Keratinocyte (primary cell): Measurements from ENCODE around the gene TOR1B. TPM values are rescaled to one million over a fixed set of nuclear protein-coding genes. Genes with fewer than 3 reads are reported as not detected.

ENCODE experiments used
- DNase-seq: peaks from one replicate; pipeline ENCODE4 v3.0.0-alpha.2; 2011; ENCODE audit warnings: low read depth, missing footprints, low spot score
- FAIRE-seq: peaks from 2 replicates; lab custom pipeline; 2011; peaks lifted over from hg19 to GRCh38; lab: Jason Lieb, UNC
- H2AFZ ChIP-seq: 2 replicates; pipeline ENCODE4 v1.6.0; 2012; ENCODE audit warnings: low read length, control low read depth, inconsistent platforms; ENCODE audit not compliant: control insufficient read depth
- H3K27ac ChIP-seq: 2 replicates; pipeline ENCODE4 v1.5.1; 2011; ENCODE audit warnings: low read length; ENCODE audit not compliant: control insufficient read depth, insufficient read depth
- H3K27me3 ChIP-seq: 3 replicates; pipeline ENCODE4 v1.6.0; 2011; ENCODE audit warnings: low read length; ENCODE audit not compliant: control insufficient read depth, insufficient read depth; ENCODE audit errors: extremely low read depth
- H3K36me3 ChIP-seq, 2 experiments: 2 replicates in 1 of 2; 3 replicates in 1 of 2; pipeline ENCODE4 v1.5.1; 2011; ENCODE audit warnings: low read length in 2 of 2, mild to moderate bottlenecking in 1 of 2; ENCODE audit not compliant: control insufficient read depth in 2 of 2, insufficient read depth in 2 of 2; ENCODE audit errors: extremely low read depth in 1 of 2
- H3K4me1 ChIP-seq: 3 replicates; pipeline ENCODE4 v1.5.1; 2011; ENCODE audit warnings: low read length; ENCODE audit not compliant: control insufficient read depth, insufficient read depth; ENCODE audit errors: extremely low read depth
- H3K4me2 ChIP-seq: 3 replicates; pipeline ENCODE4 v1.6.0; 2011; ENCODE audit warnings: low read depth, low read length; ENCODE audit not compliant: control insufficient read depth, insufficient read depth; ENCODE audit errors: extremely low read depth
- H3K4me3 ChIP-seq, 3 experiments: fragments of 200-600 bp in 1 of 3; sonication (generic) in 1 of 3; 2 replicates in 2 of 3; 3 replicates in 1 of 3; pipeline ENCODE4 v1.5.1; 2011 to 2016; ENCODE audit warnings: low read length in 3 of 3, mild to moderate bottlenecking in 3 of 3, control low read depth in 2 of 3, inconsistent platforms in 1 of 3, low read depth in 1 of 3, mixed read lengths in 1 of 3, mixed run types in 1 of 3, moderate library complexity in 1 of 3; ENCODE audit not compliant: control insufficient read depth in 2 of 3, insufficient read depth in 2 of 3; ENCODE audit errors: extremely low read depth in 1 of 3
- H3K79me2 ChIP-seq: 2 replicates; pipeline ENCODE4 v1.6.0; 2012; ENCODE audit warnings: low read length; ENCODE audit not compliant: control insufficient read depth, insufficient read depth
- H3K9ac ChIP-seq: 3 replicates; pipeline ENCODE4 v1.6.0; 2011; ENCODE audit warnings: low read length; ENCODE audit not compliant: control insufficient read depth, insufficient read depth; ENCODE audit errors: extremely low read depth
- H3K9me1 ChIP-seq: 3 replicates; pipeline ENCODE4 v1.6.0; 2011; ENCODE audit warnings: low read length; ENCODE audit not compliant: control insufficient read depth, insufficient read depth; ENCODE audit errors: extremely low read depth
- H3K9me3 ChIP-seq: 2 replicates; pipeline ENCODE4 v1.5.1; 2012; ENCODE audit warnings: low read depth, low read length; ENCODE audit not compliant: control insufficient read depth
- H4K20me1 ChIP-seq: 3 replicates; pipeline ENCODE4 v1.6.0; 2011; ENCODE audit warnings: low read length; ENCODE audit not compliant: control insufficient read depth, insufficient read depth; ENCODE audit errors: extremely low read depth
- EZH2 ChIP-seq: IDR thresholded peaks from one replicate; pipeline ENCODE4 v1.6.1; 2012; ENCODE audit warnings: inconsistent platforms, mild to moderate bottlenecking, low read length, moderate library complexity
- dilution Hi-C: fragments of 300-500 bp; cut with MboI; formaldehyde crosslinking; loops from one replicate; pipeline ENCODE4 v1.7.0; 2020; ENCODE audit warnings: low sequenced_read_pairs; ENCODE audit not compliant: extremely low pct_ligation_motif_present
- polyA plus RNA-seq, 5 experiments: library from polyadenylated mRNA; depleted of rRNA in 3 of 5; stranded (reverse) in 3 of 5; stranded (forward) in 1 of 5; unstranded in 1 of 5; fragments of >200 nt; gene quantifications; 1 replicate in 1 of 5; 2 replicates in 3 of 5; 3 replicates in 1 of 5; pipeline versions ENCODE4 v1.2.1 to v1.2.3, GENCODE V29; 2011 to 2012; ENCODE audit warnings: missing spikeins in 2 of 5, low read depth in 1 of 5, low replicate concordance in 1 of 5
- TF ChIP-seq, protein P1 (sequence below), 3 experiments: IDR thresholded peaks in 1 of 3; conservative IDR thresholded peaks in 1 of 3; optimal IDR thresholded peaks in 1 of 3; 2 replicates in 2 of 3; 3 replicates in 1 of 3; pipeline versions ENCODE3 to v1.5.1; 2011; ENCODE audit warnings: low read length in 3 of 3, mild to moderate bottlenecking in 3 of 3, moderate library complexity in 2 of 3, control low read depth in 1 of 3, inconsistent platforms in 1 of 3; ENCODE audit not compliant: insufficient read depth in 2 of 3; ENCODE audit errors: extremely low read depth in 1 of 3

Gene TOR1B
- polyA plus RNA-seq, 1 donor (not counting 4 experiments of a cell fraction or from before 2014, with no cell fraction given) = 24.2 TPM

DNA sequence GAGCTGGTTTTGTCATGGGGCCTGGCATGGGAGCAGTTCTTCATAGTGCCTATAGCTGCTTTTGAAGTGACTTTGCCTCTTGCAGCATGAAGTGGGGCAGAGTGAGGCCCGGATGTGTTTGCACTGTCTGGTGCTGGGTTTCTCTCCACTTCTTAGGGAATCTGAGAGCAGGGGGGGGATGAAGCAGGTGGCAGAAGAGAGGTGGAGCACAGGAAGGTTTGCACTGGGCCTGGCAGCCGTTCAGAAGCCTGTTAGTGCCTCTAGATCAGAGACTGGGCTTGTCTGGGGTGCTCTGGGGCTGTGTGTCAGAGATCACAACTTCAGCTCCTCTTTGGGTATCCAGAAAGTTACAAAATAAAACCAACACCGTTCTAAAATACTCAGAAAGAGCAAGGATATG, 50.6 kb downstream of the TOR1B start:
- TF ChIP-seq, protein P1, sequence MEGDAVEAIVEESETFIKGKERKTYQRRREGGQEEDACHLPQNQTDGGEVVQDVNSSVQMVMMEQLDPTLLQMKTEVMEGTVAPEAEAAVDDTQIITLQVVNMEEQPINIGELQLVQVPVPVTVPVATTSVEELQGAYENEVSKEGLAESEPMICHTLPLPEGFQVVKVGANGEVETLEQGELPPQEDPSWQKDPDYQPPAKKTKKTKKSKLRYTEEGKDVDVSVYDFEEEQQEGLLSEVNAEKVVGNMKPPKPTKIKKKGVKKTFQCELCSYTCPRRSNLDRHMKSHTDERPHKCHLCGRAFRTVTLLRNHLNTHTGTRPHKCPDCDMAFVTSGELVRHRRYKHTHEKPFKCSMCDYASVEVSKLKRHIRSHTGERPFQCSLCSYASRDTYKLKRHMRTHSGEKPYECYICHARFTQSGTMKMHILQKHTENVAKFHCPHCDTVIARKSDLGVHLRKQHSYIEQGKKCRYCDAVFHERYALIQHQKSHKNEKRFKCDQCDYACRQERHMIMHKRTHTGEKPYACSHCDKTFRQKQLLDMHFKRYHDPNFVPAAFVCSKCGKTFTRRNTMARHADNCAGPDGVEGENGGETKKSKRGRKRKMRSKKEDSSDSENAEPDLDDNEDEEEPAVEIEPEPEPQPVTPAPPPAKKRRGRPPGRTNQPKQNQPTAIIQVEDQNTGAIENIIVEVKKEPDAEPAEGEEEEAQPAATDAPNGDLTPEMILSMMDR (optimal IDR thresholded peaks at IDR 0.05 in 1 of 3, IDR thresholded peaks at IDR 0.05 in 1 of 3, conservative IDR thresholded peaks at IDR 0.05 in 1 of 3; ENCODE audit: extremely low read depth in 1 of 3, insufficient read depth in 2 of 3, low read length in 3 of 3) = no peak
- TF ChIP-seq EZH2 = no peak
- Histone ChIP-seq H3K36me3 (peaks cover 13 to 26% of the 10 kb centered on the region in 2 experiments), H2AFZ (no peak overlapping the region), H3K79me2 (no peaks in the 10 kb centered on the region), H3K9ac (no peak overlapping the region), H3K9me1 (no peaks in the 10 kb centered on the region), H3K4me1 (no peaks in the 10 kb centered on the region), H3K27me3 (no peaks in the 10 kb centered on the region), H3K9me3 (no peaks in the 10 kb centered on the region), H3K4me2 (no peak overlapping the region), H3K27ac (no peak overlapping the region), H4K20me1 (no peaks in the 10 kb centered on the region), H3K4me3 (no peak overlapping the region)
- dilution Hi-C loops = no loop called here
- DNase-seq (no peak), FAIRE-seq (no peak)

DNA sequence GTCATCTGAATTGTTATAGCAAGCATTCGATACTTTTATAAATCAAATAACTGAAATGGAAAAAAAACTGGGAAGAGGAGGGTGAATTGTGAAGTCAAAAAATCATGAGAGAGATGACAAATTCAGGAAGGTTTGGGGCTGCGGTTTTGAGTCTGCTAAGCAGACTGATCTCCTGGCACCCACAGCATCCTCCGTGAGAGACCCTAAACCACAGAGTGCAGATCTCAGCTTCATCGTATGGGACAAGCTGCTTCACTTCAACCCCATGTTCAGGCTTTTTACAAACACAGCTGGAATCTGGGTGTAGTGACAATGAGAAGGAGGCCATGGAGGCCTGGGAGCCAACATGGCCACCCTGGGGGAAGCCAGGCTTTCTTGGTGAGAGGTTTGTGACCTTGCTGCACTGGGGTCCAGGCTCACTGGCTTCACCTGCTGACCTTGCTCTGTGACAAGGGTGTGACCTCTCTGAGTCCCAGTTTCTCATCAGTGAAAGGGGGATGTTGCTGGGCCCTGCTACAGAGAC, 51.7 kb downstream of the TOR1B start:
- Histone ChIP-seq H2AFZ (no peak overlapping the region), H3K9me3 (no peaks in the 10 kb centered on the region), H3K36me3 (peaks cover 13 to 28% of the 10 kb centered on the region in 2 experiments), H3K4me3 (no peak overlapping the region), H4K20me1 (no peaks in the 10 kb centered on the region), H3K4me2 (no peak overlapping the region), H3K27ac (no peak overlapping the region), H3K9me1 (no peaks in the 10 kb centered on the region), H3K9ac (no peak overlapping the region), H3K79me2 (no peaks in the 10 kb centered on the region), H3K27me3 (no peaks in the 10 kb centered on the region), H3K4me1 (no peaks in the 10 kb centered on the region)
- FAIRE-seq = no peak
- TF ChIP-seq, protein P1 (optimal IDR thresholded peaks at IDR 0.05 in 1 of 3, IDR thresholded peaks at IDR 0.05 in 1 of 3, conservative IDR thresholded peaks at IDR 0.05 in 1 of 3; ENCODE audit: extremely low read depth in 1 of 3, insufficient read depth in 2 of 3, low read length in 3 of 3) = no peak
- TF ChIP-seq EZH2 = no peak
- DNase-seq = no peak
- dilution Hi-C loops = no loop called here
